HK-2 (cell line): ENCODE results near the gene MAPK1.
"Not testable (repeated sequence)": the region's sequence is repeated elsewhere in the genome, so short reads cannot be mapped to it uniquely, and the experiment has no call there.

ENCODE experiments used
- DNase-seq: peaks from one replicate; pipeline ENCODE4 v3.0.0-alpha.2; 2018; ENCODE audit not compliant: unreplicated experiment

Gene MAPK1

GRCh38 chr22:21726650-21727049 is 140.8 kb downstream of the MAPK1 start:
- DNase-seq = no peak

GRCh38 chr22:21725956-21726649 is 141.3 kb downstream of the MAPK1 start:
- DNase-seq = no peak

- DNase-seq = not testable (repeated sequence)
Observed at GRCh38 chr22:21724496-21724895, 142.9 kb downstream of the MAPK1 start.

GRCh38 chr22:21721195-21721852 is 146.1 kb downstream of the MAPK1 start:
- DNase-seq = not testable (repeated sequence)

GRCh38 chr22:21720191-21720859 is 147.1 kb downstream of the MAPK1 start:
- DNase-seq = not testable (repeated sequence)

GRCh38 chr22:21719024-21719423 is 148.4 kb downstream of the MAPK1 start:
- no peak for DNase-seq

- DNase-seq = no peak
Observed at GRCh38 chr22:21718499-21718898, 148.9 kb downstream of the MAPK1 start.

- DNase-seq = not testable (repeated sequence)
Observed at GRCh38 chr22:21716395-21717122, 150.9 kb downstream of the MAPK1 start.

- DNase-seq = no peak
Observed at GRCh38 chr22:21714786-21715185, 152.7 kb downstream of the MAPK1 start.

GRCh38 chr22:21714059-21714770 is 153.2 kb downstream of the MAPK1 start:
- DNase-seq = no peak

GRCh38 chr22:21713428-21714058 is 153.9 kb downstream of the MAPK1 start:
- DNase-seq = no peak

GRCh38 chr22:21712751-21713427 is 154.6 kb downstream of the MAPK1 start:
- peak; percentile 38 for DNase-seq

- no peak for DNase-seq
Observed at GRCh38 chr22:21711851-21712250, 155.6 kb downstream of the MAPK1 start.

GRCh38 chr22:21710156-21710555 is 157.3 kb downstream of the MAPK1 start:
- no peak for DNase-seq

GRCh38 chr22:21709688-21710087 is 157.8 kb downstream of the MAPK1 start:
- DNase-seq = no peak

- no peak for DNase-seq
Observed at GRCh38 chr22:21708960-21709359, 158.5 kb downstream of the MAPK1 start.

GRCh38 chr22:21707677-21708076 is 159.8 kb downstream of the MAPK1 start:
- no peak for DNase-seq
